ENCODE data around the gene LETM1.

DNA sequence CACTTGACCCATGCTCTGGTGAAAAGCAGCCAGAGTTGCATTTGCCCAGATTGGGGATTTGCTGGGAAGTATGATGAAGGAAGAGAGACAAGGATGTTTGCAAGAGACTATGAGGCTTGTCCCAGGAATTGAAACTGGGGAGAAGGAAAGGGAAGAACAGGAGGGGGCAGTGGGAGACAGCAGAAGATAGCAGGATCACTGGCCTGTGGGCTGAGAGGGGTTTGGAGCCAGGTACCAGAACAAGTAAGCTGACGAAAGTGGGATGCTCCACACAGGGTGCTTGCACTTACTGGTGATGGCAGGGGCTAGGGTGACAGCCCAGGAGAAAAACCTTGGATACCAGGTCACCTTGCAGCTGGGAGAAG is 3.4 kb upstream of the LETM1 start:
- TF ChIP-seq, protein P1, sequence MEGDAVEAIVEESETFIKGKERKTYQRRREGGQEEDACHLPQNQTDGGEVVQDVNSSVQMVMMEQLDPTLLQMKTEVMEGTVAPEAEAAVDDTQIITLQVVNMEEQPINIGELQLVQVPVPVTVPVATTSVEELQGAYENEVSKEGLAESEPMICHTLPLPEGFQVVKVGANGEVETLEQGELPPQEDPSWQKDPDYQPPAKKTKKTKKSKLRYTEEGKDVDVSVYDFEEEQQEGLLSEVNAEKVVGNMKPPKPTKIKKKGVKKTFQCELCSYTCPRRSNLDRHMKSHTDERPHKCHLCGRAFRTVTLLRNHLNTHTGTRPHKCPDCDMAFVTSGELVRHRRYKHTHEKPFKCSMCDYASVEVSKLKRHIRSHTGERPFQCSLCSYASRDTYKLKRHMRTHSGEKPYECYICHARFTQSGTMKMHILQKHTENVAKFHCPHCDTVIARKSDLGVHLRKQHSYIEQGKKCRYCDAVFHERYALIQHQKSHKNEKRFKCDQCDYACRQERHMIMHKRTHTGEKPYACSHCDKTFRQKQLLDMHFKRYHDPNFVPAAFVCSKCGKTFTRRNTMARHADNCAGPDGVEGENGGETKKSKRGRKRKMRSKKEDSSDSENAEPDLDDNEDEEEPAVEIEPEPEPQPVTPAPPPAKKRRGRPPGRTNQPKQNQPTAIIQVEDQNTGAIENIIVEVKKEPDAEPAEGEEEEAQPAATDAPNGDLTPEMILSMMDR (IDR thresholded peaks at IDR 0.05 in 4 of 5, conservative IDR thresholded peaks at IDR 0.05 in 1 of 5), result no peak
- TF ChIP-seq POLR2A (IDR thresholded peaks at IDR 0.05), result no peak

All from gastrocnemius medialis (tissue), 4 donors.